SU-DHL-6 (cell line): ENCODE measurements around the gene CD47.

Experiments used
- H2AFZ ChIP-seq: fragments of 200-600 bp; sonication (generic); 2 replicates; pipeline ENCODE4 v1.6.1; 2014; ENCODE audit warnings: low read depth, mild to moderate bottlenecking, moderate library complexity, mixed read lengths, antibody characterized with exemption, low read length; ENCODE audit not compliant: severe bottlenecking
- H3F3A ChIP-seq: fragments of 200-600 bp; shearing (Covaris generic); 2 replicates; pipeline ENCODE4 v1.6.0; 2016; ENCODE audit warnings: antibody characterized with exemption, mild to moderate bottlenecking; ENCODE audit not compliant: insufficient read depth
- H3K27ac ChIP-seq: fragments of 200-600 bp; sonication (generic); 2 replicates; pipeline ENCODE4 v1.5.1; 2016; ENCODE audit warnings: low read depth, mild to moderate bottlenecking, low read length, moderate library complexity, mixed read lengths
- H3K27me3 ChIP-seq: fragments of 200-600 bp; sonication (generic), shearing (Covaris generic); 2 replicates; pipeline ENCODE4 v1.6.0; 2014; ENCODE audit warnings: mild to moderate bottlenecking, low read length
- H3K36me3 ChIP-seq: fragments of 200-600 bp; sonication (generic); 2 replicates; pipeline ENCODE4 v1.6.1; 2014; ENCODE audit warnings: mild to moderate bottlenecking, low read length, mixed read lengths
- H3K4me2 ChIP-seq: fragments of 300-600, 200-600 bp; shearing (Covaris generic), sonication (generic); 2 replicates; pipeline ENCODE4 v1.6.0; 2014; ENCODE audit warnings: low read length, low read depth, mild to moderate bottlenecking; ENCODE audit not compliant: poor library complexity, severe bottlenecking
- H3K4me3 ChIP-seq: fragments of 200-600 bp; sonication (generic); 2 replicates; pipeline ENCODE4 v1.5.1; 2014; ENCODE audit warnings: antibody characterized with exemption, low read length, mild to moderate bottlenecking, mixed read lengths; ENCODE audit not compliant: insufficient read depth, poor library complexity, severe bottlenecking
- H3K79me2 ChIP-seq: fragments of 200-600 bp; sonication (generic); 2 replicates; pipeline ENCODE4 v1.6.1; 2014; ENCODE audit warnings: mild to moderate bottlenecking, low read length, moderate library complexity; ENCODE audit not compliant: insufficient read depth
- H3K9ac ChIP-seq: fragments of 200-600 bp; sonication (generic); 2 replicates; pipeline ENCODE4 v1.7.0; 2014; ENCODE audit warnings: mild to moderate bottlenecking, low read length
- H3K9me2 ChIP-seq: fragments of 200-600 bp; sonication (generic); replicated peaks from 2 replicates; pipeline ENCODE4 v1.6.1; 2014; ENCODE audit warnings: low read length; ENCODE audit not compliant: insufficient read depth
- H3K9me3 ChIP-seq: fragments of 200-600 bp; sonication (generic); 2 replicates; pipeline ENCODE4 v1.6.1; 2014; ENCODE audit warnings: low read length, mixed read lengths; ENCODE audit not compliant: insufficient read depth
- H4K20me1 ChIP-seq: fragments of 200-600 bp; sonication (generic); 2 replicates; pipeline ENCODE4 v1.6.1; 2014; ENCODE audit warnings: low read depth, mild to moderate bottlenecking, antibody characterized with exemption, low read length, moderate library complexity, mixed read lengths
- EZH2phosphoT487 ChIP-seq: fragments of 200-600 bp; sonication (generic), shearing (Covaris generic); conservative IDR thresholded peaks from 2 replicates; pipeline ENCODE4 v1.6.1; 2018; ENCODE audit warnings: mild to moderate bottlenecking, antibody characterized with exemption, low read length, moderate library complexity, mixed read lengths
- TF ChIP-seq, protein P1 (sequence below): fragments of 200-600 bp; sonication (generic); IDR thresholded peaks from one replicate; pipeline ENCODE4 v1.5.1; 2017; ENCODE audit warnings: antibody characterized with exemption, mild to moderate bottlenecking, low read length, moderate library complexity; ENCODE audit not compliant: insufficient read depth, poor library complexity, severe bottlenecking

Gene CD47

DNA sequence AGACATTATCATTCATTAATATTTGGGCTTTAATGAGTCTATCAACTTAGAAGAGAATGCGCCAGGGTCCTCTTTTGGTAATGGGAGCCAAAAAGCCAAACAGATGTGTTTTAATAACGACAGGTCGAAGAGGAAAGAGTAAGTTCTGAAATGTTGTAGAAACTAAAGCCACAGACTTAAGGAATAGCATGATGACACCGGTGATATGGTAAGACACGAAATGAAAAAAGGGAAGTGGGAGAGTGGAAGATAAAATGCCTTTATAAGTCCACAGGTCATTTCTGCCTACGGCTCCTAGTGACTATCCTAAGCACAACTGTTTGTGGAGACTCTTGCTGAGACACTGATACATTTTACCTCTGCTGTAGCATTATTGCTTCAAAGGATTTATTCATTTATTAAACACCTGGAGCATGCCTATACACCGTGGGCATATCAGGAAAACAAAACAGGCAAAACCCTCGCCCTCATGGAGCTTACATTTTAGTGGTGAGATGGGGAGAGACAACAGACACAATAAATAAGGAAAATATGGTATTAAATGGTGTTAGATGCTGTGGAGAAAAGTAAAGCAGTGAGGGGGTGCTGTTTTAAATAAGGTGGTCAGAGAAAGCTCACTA is 11.7 kb upstream of the CD47 start:
- no peak overlapping the region for H3K27ac ChIP-seq
- H3K9ac ChIP-seq: no peak overlapping the region
- no peak overlapping the region for H3K4me3 ChIP-seq
- no peaks in the 10 kb centered on the region for H3K9me2 ChIP-seq
- no peaks in the 10 kb centered on the region for H3K27me3 ChIP-seq
- no peaks in the 10 kb centered on the region for H4K20me1 ChIP-seq
- no peaks in the 10 kb centered on the region for H3K36me3 ChIP-seq
- H3F3A ChIP-seq: no peaks in the 10 kb centered on the region
- no peak for TF ChIP-seq EZH2phosphoT487
- TF ChIP-seq, protein P1, sequence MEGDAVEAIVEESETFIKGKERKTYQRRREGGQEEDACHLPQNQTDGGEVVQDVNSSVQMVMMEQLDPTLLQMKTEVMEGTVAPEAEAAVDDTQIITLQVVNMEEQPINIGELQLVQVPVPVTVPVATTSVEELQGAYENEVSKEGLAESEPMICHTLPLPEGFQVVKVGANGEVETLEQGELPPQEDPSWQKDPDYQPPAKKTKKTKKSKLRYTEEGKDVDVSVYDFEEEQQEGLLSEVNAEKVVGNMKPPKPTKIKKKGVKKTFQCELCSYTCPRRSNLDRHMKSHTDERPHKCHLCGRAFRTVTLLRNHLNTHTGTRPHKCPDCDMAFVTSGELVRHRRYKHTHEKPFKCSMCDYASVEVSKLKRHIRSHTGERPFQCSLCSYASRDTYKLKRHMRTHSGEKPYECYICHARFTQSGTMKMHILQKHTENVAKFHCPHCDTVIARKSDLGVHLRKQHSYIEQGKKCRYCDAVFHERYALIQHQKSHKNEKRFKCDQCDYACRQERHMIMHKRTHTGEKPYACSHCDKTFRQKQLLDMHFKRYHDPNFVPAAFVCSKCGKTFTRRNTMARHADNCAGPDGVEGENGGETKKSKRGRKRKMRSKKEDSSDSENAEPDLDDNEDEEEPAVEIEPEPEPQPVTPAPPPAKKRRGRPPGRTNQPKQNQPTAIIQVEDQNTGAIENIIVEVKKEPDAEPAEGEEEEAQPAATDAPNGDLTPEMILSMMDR: no peak
- no peak overlapping the region for H2AFZ ChIP-seq
- no peak overlapping the region for H3K4me2 ChIP-seq
- H3K9me3 ChIP-seq: no peaks in the 10 kb centered on the region
- H3K79me2 ChIP-seq: no peaks in the 10 kb centered on the region

DNA sequence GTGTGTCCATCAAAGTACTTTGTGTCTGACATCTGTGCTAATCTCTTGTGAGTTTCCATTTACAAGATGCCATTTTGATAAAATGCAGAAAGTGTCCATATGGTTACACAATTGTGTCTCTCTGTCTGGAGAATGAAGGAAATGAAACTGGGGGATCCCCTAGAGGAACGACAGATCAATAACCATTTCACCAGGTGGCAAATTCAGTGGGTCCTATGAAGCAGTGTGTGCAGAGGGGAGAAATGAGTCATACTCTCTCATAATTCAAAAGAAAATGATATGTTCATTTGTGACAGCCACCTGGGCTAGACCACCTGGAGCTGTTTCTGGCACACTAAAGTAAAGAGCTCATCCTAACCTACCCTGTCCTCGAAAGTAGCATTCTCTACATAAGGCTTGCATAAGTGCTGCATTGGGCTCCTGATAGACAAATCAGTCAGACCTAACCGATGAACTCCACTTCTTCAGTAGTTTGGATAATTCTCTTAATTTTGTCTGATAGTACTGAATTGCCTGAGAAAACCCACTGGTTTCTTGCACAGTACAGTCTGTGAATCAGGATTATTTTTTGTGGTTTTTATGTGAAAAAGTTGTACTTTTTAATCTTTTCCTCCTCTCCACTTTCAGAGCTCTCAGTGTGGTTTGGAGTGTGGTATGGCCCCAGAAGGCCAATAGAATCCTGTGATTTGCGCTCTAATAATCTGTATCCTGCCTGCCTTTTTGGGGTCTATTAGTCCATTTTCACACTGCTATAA is 10.3 kb upstream of the CD47 start:
- Histone ChIP-seq H3K27me3 (no peaks in the 10 kb centered on the region), H3K9me2 (no peaks in the 10 kb centered on the region), H3K27ac (no peak overlapping the region), H3K36me3 (no peaks in the 10 kb centered on the region), H3K79me2 (no peaks in the 10 kb centered on the region), H4K20me1 (no peaks in the 10 kb centered on the region), H3K4me3 (no peak overlapping the region), H3F3A (no peaks in the 10 kb centered on the region), H3K9ac (no peak overlapping the region), H3K4me2 (no peak overlapping the region), H3K9me3 (no peaks in the 10 kb centered on the region), H2AFZ (no peak overlapping the region)
- TF ChIP-seq, protein P1: no peak
- TF ChIP-seq EZH2phosphoT487: no peak

DNA sequence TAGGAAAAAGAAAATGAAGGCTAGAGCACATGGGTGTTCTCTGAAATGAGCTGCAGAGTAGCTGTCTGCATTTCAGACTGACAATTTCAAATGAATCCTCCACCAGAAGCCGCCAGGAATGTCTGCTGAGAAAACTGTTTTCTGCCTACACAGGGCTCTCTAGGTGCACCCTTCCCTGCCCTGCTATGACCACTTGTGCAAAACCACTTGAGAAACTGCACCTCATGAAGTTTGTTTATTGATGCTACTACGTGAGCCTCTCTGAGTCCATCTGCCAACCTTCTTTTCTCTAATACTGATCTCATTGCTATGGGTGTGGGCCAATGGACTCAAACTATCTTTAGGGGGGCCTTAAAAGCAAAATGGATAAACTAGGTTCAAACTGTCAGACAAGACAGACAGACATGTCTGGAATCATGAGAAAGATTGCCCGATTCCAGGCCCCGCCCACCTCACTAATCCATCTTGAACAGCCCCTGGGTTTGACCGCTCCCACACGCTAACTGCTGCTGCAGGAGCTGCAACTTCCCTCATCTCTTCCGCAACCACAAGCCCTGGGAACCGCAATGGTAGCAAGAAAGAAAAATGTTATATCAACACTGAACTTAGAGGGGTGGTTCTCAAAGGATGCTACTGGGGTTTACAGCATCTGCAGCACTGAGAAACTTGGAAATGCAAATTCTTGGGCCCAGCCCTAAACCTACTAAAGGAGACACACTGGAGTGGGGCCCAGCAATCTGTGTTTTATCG is 9.0 kb upstream of the CD47 start:
- no peaks in the 10 kb centered on the region for H3F3A ChIP-seq
- H3K9ac ChIP-seq: no peak overlapping the region
- H3K27ac ChIP-seq: no peak overlapping the region

More for the DNA sequence above, 9.0 kb upstream of the CD47 start:
- no peaks in the 10 kb centered on the region for H3K79me2 ChIP-seq
- no peaks in the 10 kb centered on the region for H4K20me1 ChIP-seq
- no peak overlapping the region for H2AFZ ChIP-seq
- no peaks in the 10 kb centered on the region for H3K27me3 ChIP-seq
- H3K9me3 ChIP-seq: no peaks in the 10 kb centered on the region
- no peaks in the 10 kb centered on the region for H3K9me2 ChIP-seq
- H3K4me2 ChIP-seq: no peak overlapping the region
- H3K36me3 ChIP-seq: no peaks in the 10 kb centered on the region
- TF ChIP-seq, protein P1: no peak
- TF ChIP-seq EZH2phosphoT487: no peak
- H3K4me3 ChIP-seq: no peak overlapping the region
